Inflammatory macrophage (primary cell): ENCODE data around the gene FCN1.

Source experiments
- DNase-seq, 2 donors: peaks; one replicate each; pipeline ENCODE4 v3.0.0-alpha.2; 2020 to 2022

FCN1 gene

DNA sequence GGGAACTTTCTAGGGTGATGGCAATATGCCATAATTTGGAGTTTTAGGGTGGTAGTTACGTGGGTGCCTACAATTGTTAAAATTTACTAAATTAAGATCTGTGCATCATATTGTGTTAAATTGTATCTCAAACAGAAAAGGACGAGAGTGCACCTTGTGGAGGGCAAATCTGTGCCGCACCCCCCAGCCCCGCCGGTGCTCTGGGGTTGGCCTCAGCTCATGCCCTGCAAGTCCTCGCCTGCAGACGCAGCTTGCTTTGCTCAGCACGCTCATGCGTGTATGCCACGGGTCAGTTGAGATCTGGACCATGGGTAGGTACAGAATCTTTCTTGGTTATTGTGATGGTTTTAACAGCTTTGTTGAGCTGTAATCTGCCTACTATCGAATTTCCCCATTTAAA lies 33.7 kb upstream of the FCN1 start:
- DNase-seq = no peak

DNA sequence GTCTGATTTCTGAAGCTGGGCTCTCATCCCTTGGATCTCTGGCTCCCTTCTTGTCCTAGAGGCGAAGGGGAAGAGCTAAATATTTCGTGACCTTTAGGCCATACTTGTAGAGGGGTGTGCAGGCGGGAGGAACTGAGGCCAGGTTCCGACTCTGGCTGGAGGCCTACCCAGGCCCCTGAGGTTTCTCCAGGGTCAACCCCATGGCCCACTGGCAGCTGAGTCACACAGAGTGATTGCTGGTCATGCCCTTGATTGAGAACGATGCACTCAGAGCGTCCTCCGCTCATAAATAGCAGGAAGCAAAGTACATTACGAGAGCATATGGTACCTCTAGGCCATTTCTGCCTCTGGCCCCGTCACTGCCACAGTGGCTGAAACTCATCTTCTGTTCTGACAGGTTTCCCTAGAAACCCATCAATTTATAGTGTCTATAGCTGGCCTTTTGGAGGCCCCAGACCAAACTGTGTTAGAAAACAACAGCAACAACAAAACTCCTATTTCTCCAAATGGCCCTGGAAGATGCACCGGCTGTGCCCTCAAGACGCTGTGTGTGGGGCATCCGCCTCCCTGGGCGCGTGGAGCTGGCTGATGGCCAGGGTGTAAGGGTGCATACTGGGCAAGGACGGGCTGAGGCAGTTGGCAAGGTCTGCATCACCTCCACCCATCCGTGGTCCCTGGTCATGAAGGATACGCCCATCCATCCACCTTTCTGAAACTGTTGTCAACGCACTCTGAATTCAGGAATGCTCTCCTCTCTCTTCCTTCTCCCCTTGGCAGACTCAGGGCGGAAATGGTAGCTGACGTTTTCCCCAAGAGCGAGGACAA lies 32.9 kb upstream of the FCN1 start:
- no peak for DNase-seq

DNA sequence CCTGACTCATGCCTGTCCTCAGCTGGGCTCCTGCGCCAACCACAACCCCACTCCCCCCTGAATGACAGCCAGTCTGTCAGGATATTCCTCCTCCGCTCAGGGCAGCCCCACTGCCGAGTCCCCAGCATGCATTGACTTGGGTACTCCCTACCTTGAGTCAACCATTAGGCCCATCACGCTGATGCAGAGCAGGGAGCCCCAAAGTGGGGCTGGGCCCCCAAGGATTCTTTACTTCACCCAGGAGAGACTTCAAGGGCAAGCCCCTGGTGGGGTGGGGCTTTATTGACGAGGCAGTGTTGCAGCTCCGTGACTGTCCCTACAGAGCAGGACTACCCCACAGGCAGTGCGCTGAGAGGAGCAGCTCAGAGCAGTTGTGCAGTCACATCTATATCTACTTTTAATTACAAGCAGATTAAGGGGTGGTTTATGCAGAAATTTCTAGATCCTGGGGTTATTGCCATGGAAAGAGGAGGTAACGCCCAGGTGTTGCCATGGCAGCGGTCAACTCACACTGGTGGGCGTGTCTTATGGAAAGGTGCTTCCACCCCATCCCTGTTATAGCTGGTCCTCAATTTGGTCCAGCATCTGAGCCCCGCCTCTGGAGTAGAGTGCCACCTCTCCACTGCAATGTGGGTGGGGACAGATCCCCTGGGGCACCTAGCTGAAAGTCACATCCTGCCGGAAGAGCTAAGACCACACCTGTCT lies 32.1 kb upstream of the FCN1 start:
- no peak for DNase-seq

DNA sequence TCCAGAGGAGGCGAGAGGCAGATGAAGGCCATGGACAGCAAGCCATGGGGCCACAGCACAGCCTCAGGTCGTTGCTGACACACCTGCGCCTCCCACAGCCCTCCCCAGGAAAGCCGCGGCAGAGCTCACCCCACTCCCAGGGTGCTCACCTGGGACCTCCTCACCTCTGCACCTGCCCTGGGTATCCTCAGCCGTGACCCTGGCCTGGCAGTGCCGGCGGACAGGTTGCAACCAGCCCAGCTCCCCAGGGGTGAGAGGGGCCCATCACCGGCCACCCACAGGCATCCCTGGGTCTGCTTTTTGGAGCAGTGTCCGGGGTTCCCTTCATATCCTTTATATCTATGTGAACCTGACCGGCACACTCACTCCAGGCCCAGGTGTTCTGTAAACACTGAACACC lies 30.4 kb upstream of the FCN1 start:
- DNase-seq = no peak

DNA sequence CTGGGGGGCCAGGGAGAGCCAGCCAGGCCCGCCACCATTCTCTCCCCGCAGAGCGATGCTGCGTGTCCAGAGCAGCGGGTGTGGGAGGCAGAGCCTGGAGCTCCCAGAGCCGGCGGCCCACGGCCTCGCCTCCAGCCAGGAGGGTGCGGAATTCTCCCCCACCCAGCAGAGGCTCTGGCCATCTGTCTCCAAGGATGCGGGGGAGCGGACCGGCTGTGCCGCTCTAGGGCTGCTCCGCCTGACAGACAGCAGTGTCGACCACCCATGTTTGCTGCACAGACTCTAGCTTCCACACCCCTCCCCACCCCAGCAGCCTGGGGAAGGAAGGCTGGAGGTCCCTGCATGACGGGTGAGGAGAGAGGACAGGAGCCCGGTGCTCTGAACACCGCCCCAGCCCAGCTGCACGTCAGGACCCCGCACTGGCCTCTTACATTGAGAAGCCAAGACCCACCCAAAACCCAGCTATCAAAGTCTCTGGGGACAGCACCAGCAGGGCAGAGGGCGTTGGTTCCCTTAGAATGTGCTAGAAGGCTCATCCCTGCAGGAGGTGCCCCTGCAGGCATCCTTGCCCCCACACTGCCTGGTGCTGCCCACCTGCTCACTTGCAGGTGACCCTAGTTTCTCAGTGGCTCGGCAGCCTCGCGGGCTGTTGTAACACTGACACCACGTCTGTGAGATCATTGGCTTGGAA lies 29.7 kb upstream of the FCN1 start:
- DNase-seq = no peak

DNA sequence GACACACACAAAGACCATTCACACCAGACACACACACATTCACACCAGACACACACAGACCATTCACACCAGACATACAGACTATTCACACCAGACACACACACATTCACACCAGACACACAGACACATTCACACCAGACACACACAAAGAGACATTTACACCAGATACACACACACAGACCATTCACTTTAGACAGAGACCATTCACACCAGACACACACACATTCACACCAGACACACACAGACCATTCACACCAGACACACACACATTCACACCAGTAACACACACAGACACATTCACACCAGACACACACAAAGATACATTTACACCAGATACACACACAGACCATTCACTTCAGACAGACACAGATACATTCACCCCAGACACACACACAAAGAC lies 29.0 kb upstream of the FCN1 start:
- DNase-seq = no peak

DNA sequence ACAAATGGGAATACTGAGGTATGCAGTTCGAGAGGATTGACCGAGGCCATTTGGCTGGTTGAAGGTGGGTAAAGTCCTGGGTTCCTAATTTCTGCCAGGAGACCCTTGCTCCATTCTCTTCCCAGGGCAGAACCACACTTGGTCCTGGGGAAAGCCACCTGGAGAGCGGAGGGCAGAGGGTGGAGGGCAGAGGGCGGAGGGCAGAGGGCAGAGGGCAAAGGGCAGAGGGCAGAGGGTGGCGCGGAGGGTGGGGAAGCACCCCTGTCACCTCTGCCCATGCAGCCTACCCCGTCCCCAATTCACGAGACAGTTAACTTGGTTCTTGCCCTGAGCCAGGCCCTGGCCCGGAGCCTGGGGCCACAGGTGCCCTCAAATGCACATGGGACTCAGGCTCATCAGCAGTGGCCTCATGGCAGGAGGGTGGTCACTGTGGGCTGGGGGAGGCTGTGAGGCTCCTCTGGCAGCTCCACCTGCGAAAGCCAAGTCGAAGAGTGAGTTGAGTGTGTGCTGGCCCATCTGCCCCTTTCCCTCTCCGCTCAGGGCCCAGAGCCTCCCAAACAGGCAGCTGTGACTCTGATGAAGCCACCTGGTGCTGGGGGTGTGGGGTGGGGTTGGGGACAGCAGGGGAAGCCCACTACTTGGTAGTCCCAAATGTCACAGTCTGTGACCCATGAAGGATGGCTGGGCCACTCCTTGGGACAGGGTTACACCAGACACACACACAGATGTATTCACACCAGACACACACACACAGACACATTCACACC lies 28.0 kb upstream of the FCN1 start:
- no peak for DNase-seq

DNA sequence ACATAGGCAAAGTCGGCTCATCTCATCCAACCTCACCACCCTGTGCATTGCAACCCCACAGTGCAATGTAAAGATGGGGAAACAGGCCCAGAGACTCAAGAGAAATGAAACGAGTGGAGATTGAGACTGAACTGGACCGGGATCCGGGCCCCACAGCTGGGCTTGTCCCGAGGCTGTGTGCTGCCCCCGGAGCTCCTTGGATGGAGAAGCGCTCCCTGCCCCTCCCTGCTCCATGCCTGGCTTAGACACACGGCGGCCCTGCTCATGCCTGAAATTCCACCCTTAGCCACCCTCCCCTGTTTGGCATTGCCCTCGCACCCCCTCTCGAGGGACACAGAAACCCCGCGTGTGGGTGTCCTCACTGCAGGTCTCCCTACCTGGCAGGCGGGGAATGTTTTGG lies 27.2 kb upstream of the FCN1 start:
- no peak for DNase-seq

DNA sequence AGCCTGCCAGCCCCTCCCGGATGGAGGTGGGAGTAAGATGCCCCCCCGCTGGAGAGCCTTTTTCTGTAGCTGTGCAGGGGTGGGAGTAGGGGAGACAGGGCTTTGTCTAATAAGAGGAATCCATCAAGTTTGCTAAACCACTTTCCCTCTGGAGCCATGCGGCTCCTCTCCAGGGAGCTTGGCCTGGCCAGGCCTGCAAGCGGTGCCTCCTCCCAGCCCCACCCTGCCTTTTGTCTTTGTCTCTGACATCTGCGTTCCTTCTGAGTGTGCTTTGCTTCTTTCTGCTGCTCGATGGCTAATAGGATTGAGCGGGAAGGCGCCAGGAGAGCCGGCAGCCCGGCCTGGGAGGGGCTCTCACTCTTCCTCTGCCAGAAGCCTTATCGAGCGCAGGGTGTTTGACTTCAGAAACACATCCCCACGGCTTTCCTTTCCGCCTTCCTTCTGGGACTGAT lies 26.7 kb upstream of the FCN1 start:
- no peak for DNase-seq

DNA sequence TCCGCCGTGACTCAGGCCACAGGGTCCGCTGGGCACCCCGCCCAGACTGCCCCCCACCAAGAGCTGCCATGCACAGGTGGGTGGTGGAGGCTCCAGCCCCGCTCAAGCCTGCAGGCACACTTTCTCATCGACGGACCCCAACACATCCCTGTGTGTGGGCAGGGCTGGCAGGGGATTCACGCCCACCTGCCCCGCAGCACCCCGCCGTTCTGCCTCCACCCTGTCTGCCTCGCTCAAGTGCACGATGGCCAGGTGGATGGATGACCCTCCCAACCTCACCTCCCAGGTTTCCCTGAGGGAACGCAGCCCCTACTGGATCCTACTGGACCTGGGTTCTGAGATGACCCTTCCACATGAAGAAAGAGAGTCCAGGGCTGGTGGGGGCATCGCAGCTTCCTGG lies 26.1 kb upstream of the FCN1 start:
- no peak for DNase-seq

DNA sequence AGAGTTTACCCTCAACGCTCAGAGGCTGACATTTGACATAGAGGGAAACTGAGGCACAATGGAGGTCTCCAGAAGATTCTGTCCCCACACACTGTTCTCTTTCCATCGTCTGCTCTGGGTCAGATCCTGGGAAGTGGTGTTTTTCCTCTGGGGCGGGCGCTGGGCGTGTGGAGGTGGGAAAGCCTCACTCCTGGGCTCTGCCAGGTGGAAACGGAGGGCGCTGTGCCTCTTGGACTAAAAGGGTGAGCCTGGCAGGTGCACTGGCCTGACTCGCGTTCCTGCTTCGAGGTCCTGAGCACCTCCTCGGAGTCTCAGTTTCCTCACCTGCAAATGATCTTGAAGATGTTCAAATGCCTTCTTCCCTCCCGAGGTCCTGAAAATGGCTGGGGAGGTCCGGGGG lies 25.7 kb upstream of the FCN1 start:
- no peak for DNase-seq

DNA sequence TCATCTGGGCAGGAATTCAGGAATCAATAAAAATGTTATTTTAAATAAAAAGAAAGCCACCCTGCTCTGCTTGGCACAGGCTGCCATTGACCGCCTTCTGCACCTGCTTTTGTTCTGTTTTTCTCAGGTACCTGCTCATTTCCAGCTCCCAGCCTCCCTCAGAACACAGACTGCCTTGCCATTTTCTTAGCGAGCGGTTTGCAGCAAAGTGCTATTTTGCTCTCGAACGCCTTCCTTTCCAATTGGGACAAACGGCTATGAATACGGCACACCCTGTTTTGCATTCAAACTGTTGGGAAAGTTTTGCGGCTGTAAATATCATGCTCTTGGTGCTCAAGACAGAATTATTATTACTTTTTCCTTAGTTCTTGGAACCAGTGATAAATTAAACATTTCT lies 25.1 kb upstream of the FCN1 start:
- no peak for DNase-seq

DNA sequence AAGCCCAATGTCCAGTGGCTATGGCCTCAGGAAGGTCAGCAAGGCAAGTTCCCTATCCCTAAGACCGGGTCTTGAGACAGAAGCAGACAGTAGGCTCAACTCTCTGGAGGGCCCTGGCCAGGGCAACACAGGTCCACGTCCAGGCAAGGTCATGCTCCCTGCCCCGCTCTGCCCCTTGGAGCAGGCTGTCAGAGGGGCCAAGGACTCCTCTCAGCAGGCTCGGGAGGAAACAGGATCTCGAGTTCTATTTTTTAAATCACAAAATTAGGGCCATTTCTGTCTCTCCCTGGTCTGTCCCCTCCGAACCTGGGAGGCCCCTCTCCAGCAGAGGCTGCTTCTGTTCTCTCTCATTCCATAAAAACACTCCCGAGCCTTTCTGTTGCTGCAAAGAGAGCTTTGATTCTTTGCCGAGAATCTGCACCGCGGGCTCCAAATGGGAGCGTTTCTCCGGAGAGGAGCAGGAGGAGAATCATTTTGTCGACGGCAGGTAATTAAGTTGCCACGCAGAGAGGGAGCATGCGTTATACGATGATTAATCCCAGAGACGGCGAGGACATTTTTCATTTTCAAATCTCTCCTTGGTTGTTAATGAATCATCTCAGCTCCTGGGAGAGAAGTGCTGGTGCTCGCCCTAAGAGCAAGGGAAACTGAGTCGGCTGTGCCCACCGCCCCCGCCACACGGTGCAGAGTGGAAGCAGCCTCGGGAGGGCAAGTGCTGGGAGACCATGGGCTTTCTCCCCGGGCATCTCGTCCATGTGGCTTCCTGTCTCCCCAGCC lies 24.5 kb upstream of the FCN1 start:
- DNase-seq = no peak

DNA sequence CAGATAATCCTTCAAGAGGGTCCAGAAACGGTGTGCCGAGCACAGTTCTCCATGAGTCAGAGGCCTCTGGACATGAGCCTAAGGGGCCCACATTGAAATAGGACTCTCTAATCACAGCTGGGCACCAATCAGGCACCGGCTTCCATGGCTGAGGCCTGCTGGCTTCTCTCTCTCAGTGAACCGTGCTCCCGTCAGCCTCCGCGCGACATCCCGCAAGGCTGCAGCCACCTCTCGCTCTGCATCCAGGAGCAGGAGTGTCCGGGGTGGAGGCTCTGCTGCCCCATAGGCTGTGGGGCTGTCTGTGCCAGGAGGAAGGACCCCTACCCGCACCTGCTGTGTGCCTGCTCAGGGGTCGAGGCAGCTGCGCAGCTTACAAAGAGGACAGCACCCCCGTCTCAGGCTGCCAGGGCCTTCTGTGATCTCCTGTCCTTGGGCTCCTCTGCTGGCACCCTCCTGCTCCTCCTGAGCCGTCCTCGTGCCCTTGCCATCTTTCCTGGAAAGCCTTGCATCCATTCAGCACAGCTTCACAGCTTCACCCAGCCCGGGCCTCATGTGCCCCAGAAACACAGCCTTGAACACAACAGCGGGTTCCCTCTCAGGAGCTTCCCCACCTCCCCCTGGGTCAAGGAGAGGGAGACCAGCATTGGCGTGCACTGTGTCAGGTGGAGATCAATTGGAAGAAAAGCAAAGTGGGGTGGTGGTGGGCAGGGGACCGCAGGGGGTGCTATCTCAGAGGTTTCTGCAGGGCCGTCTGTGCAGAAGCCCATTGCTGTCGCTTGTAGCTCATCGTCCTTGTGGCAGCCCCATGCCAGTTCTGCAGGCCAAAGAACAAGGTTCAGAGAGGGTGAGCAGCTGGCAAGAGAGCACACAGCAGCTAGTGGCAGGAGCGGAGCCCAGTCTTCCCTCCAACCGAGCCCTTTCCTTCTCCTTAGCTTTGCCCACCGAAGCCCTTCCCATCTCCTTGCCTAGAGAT lies 22.8 kb upstream of the FCN1 start:
- DNase-seq = no peak

DNA sequence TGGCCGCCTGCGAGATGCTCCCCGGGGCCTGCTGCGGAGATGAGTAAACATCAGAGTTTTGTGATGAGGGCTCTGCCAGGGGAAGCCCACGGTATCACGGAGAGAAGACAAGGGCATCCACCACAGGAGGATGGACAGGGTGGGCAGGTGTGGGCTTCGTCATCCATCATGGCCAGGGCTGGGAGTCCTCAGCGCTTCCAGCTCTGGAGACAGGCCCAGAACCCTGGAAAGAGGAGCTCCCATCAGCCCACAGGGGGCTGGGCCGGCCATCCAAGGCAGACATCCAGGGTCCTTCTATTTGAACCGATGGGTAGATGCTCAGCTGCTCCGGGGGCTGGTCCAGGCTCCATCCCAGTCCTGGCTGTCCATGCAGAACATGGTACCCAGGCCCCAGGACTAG lies 22.1 kb upstream of the FCN1 start:
- no peak for DNase-seq

DNA sequence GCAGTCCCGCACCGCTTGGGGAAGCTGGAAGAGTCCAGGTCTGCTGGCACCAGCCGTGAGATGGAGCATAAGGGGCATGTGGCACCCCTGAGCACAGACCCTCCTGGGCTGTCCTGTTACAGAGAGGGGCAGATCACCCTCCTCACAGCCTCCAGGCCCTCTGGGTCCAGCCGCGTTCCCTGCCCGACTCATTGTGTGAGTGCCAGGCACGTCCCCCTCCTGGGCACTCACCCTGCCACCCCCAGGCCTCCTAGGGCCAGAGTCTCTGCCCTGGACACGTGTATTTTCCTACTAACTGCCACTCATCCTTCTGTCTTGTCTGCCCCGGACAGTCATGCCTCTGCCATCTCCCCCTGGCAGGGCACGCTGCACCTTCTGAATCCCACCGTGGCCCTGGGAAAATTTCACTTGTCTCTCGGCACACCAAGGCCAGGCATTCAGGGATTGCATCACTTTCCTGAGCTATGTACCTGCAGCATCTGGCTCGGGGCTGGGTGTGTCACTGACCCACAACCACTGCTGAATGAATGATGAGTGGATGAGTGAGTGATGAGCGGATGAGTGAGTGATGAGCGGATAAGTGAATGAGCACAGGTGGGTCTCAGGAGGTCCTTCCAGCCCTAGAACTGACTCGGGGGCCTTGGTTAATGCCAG lies 21.5 kb upstream of the FCN1 start:
- DNase-seq = no peak

DNA sequence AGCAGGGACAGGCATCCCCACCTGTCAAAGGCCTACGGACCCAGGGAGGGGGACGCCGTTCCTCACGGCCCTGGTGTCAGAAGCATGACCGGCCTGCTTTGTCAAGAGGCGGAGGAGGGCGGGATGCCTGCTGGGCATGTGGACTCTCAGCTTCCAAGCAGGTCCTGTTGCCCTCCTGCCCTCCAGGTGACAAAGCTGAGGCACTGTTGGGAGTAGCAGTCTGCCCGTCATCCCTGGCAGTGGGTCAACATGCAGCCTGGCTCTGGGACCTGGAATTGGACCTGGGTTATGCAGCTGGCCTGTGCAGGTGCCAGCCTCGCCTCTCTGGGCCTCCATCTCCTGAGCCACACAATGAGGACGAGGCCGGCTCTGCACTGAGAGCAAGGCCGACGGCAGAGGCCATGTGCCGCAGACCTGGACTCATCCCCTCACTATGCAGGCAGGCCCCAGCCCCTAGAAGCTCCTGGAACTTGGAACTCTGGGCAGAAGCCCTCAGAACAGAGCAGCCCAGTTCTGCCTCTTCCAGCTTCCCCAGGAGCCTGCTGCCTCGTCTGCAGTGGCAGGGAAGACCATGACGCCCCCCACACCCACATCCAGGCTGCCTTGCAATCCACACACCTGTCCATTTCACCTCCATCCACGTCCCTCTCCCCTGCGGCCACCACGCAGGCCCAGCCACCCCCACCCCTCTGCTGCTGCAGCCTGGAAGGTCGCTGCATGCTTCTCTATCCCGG lies 20.8 kb upstream of the FCN1 start:
- no peak for DNase-seq

DNA sequence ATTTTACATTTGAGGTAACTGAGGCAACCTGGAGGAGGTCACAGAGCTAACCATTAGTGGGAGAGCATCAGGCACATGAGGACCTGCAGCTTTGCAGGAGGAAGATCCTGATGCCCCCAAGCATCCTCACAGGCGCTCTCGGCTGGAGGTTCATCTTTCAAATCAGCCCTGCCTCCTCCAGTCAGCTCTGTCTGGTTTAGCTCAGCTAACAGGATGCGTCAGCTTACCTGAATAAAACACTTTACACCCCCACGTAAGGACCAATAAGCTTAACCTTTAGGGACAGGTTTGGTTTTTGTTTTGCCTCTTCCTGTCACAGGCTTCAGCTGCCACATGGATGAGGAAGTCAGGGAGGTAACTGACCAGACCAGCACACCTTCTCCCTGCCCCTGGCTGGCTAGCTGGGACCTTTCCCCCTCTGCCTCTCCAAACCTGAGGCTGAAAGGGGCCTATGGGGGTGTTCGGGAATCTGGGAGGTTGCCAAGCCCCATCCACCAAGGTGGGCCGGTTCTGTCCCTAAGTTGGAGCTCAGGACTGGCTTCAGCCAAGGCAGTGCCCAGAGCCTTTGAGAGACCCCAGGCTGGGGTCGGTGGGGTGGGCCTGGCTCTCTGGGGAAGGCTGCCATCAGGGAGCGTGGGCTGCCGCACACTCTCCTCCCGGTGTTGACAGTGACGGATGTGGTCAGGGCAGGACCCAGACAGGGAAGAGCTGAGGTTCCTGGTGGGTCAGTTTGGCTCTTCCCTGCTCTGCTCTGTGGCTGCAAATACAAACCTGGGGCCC lies 20.0 kb upstream of the FCN1 start:
- no peak for DNase-seq

DNA sequence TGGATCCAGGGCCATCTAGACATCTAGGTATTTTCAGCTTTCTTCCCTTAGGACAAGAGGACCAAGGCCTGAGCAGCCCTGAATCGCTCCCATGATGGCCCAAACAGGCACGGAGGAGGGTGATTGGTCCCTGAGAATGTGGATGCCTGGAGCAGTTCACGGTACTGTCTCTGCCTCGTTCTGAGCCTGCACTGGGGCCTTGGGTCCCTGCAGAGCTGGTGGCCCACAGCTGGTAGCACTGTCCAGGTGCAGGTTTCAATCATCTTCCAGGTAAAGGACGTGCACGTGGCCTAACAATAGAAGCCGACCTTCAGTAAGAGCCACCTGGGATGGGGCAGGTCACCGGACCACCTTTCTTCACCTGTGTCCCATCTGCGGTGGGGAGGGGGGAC lies 19.4 kb upstream of the FCN1 start:
- no peak for DNase-seq
